Measurements from ENCODE around the gene DLX6.

The DLX6 gene

GRCh38 chr7:96996958-96997511, 8.3 kb upstream of the DLX6 start:
- no peaks in the 10 kb centered on the region for H3K36me3 ChIP-seq (ENCODE audit: control insufficient read depth in 1 of 2, insufficient read depth in 2 of 2, low read length in 2 of 2)
- no peak overlapping the region for H3K27ac ChIP-seq (ENCODE audit: low read length)
- H3K27me3 ChIP-seq (ENCODE audit: low read depth, low read length), result peaks cover 92% of the 10 kb centered on the region
- H3K4me1 ChIP-seq (ENCODE audit: control insufficient read depth in 1 of 2, insufficient read depth in 2 of 2, low read length in 2 of 2), result peaks cover 0 to 8% of the 10 kb centered on the region in 2 donors
- H3K9me3 ChIP-seq (ENCODE audit: control insufficient read depth in 1 of 2, low read length in 2 of 2), result peaks cover 0 to 3% of the 10 kb centered on the region in 2 donors
- H3K4me3 ChIP-seq (ENCODE audit: low read depth in 1 of 2, low read length in 2 of 2), result no peak overlapping the region

GRCh38 chr7:96997512-96998032, 7.8 kb upstream of the DLX6 start:
- Histone ChIP-seq H3K27me3 (ENCODE audit: low read depth, low read length) (peaks cover 92% of the 10 kb centered on the region), H3K36me3 (ENCODE audit: control insufficient read depth in 1 of 2, insufficient read depth in 2 of 2, low read length in 2 of 2) (no peaks in the 10 kb centered on the region), H3K4me3 (ENCODE audit: low read depth in 1 of 2, low read length in 2 of 2) (no peak overlapping the region)

GRCh38 chr7:96998333-96998732, 7.0 kb upstream of the DLX6 start:
- Histone ChIP-seq H3K9me3 (ENCODE audit: control insufficient read depth in 1 of 2, low read length in 2 of 2) (peaks cover 0 to 3% of the 10 kb centered on the region in 2 donors), H3K27me3 (ENCODE audit: low read depth, low read length) (peaks cover 92% of the 10 kb centered on the region), H3K36me3 (ENCODE audit: control insufficient read depth in 1 of 2, insufficient read depth in 2 of 2, low read length in 2 of 2) (no peaks in the 10 kb centered on the region), H3K4me1 (ENCODE audit: control insufficient read depth in 1 of 2, insufficient read depth in 2 of 2, low read length in 2 of 2) (peaks cover 0 to 3% of the 10 kb centered on the region in 2 donors), H3K4me3 (ENCODE audit: low read depth in 1 of 2, low read length in 2 of 2) (no peak overlapping the region), H3K27ac (ENCODE audit: low read length) (no peak overlapping the region)

More at GRCh38 chr7:96997512-96998032, 7.8 kb upstream of the DLX6 start:
- peaks cover 0 to 3% of the 10 kb centered on the region in 2 donors for H3K9me3 ChIP-seq (ENCODE audit: control insufficient read depth in 1 of 2, low read length in 2 of 2)
- peaks cover 0 to 2% of the 10 kb centered on the region in 2 donors for H3K4me1 ChIP-seq (ENCODE audit: control insufficient read depth in 1 of 2, insufficient read depth in 2 of 2, low read length in 2 of 2)
- no peak overlapping the region for H3K27ac ChIP-seq (ENCODE audit: low read length)

GRCh38 chr7:96998744-96999143, 6.6 kb upstream of the DLX6 start:
- Histone ChIP-seq H3K36me3 (ENCODE audit: control insufficient read depth in 1 of 2, insufficient read depth in 2 of 2, low read length in 2 of 2) (no peaks in the 10 kb centered on the region), H3K4me1 (ENCODE audit: control insufficient read depth in 1 of 2, insufficient read depth in 2 of 2, low read length in 2 of 2) (peaks cover 0 to 7% of the 10 kb centered on the region in 2 donors), H3K9me3 (ENCODE audit: control insufficient read depth in 1 of 2, low read length in 2 of 2) (peaks cover 0 to 3% of the 10 kb centered on the region in 2 donors), H3K27me3 (ENCODE audit: low read depth, low read length) (peaks cover 92% of the 10 kb centered on the region), H3K27ac (ENCODE audit: low read length) (no peak overlapping the region), H3K4me3 (ENCODE audit: low read depth in 1 of 2, low read length in 2 of 2) (no peak overlapping the region)

GRCh38 chr7:97001221-97001620, 4.1 kb upstream of the DLX6 start:
- no peaks in the 10 kb centered on the region for H3K36me3 ChIP-seq (ENCODE audit: control insufficient read depth in 1 of 2, insufficient read depth in 2 of 2, low read length in 2 of 2)
- peaks cover 0 to 21% of the 10 kb centered on the region in 2 donors for H3K4me1 ChIP-seq (ENCODE audit: control insufficient read depth in 1 of 2, insufficient read depth in 2 of 2, low read length in 2 of 2)
- no peak overlapping the region for H3K27ac ChIP-seq (ENCODE audit: low read length)
- H3K4me3 ChIP-seq (ENCODE audit: low read depth in 1 of 2, low read length in 2 of 2), result no peak overlapping the region
- H3K9me3 ChIP-seq (ENCODE audit: control insufficient read depth in 1 of 2, low read length in 2 of 2), result peaks cover 0 to 3% of the 10 kb centered on the region in 2 donors
- peaks cover 93% of the 10 kb centered on the region for H3K27me3 ChIP-seq (ENCODE audit: low read depth, low read length)

- Histone ChIP-seq H3K4me1 (ENCODE audit: control insufficient read depth in 1 of 2, insufficient read depth in 2 of 2, low read length in 2 of 2) (peaks cover 0 to 26% of the 10 kb centered on the region in 2 donors), H3K9me3 (ENCODE audit: control insufficient read depth in 1 of 2, low read length in 2 of 2) (peaks cover 0 to 3% of the 10 kb centered on the region in 2 donors), H3K27ac (ENCODE audit: low read length) (no peak overlapping the region), H3K27me3 (ENCODE audit: low read depth, low read length) (peaks cover 91% of the 10 kb centered on the region), H3K36me3 (ENCODE audit: control insufficient read depth in 1 of 2, insufficient read depth in 2 of 2, low read length in 2 of 2) (no peaks in the 10 kb centered on the region), H3K4me3 (ENCODE audit: low read depth in 1 of 2, low read length in 2 of 2) (no peak overlapping the region)
Measured at GRCh38 chr7:97001656-97002554, 3.4 kb upstream of the DLX6 start.

GRCh38 chr7:97002555-97003261, 2.6 kb upstream of the DLX6 start:
- Histone ChIP-seq H3K36me3 (ENCODE audit: control insufficient read depth in 1 of 2, insufficient read depth in 2 of 2, low read length in 2 of 2) (no peaks in the 10 kb centered on the region), H3K27ac (ENCODE audit: low read length) (no peak overlapping the region), H3K27me3 (ENCODE audit: low read depth, low read length) (peaks cover 91% of the 10 kb centered on the region), H3K9me3 (ENCODE audit: control insufficient read depth in 1 of 2, low read length in 2 of 2) (peaks cover 0 to 5% of the 10 kb centered on the region in 2 donors), H3K4me1 (ENCODE audit: control insufficient read depth in 1 of 2, insufficient read depth in 2 of 2, low read length in 2 of 2) (peaks cover 0 to 31% of the 10 kb centered on the region in 2 donors), H3K4me3 (ENCODE audit: low read depth in 1 of 2, low read length in 2 of 2) (no peak overlapping the region)

GRCh38 chr7:97003262-97004246, 1.8 kb upstream of the DLX6 start:
- no peak overlapping the region for H3K4me3 ChIP-seq (ENCODE audit: low read depth in 1 of 2, low read length in 2 of 2)
- H3K27me3 ChIP-seq (ENCODE audit: low read depth, low read length), result peaks cover 90% of the 10 kb centered on the region
- peaks cover 0 to 7% of the 10 kb centered on the region in 2 donors for H3K9me3 ChIP-seq (ENCODE audit: control insufficient read depth in 1 of 2, low read length in 2 of 2)

GRCh38 chr7:97004247-97005182, 838 bp upstream of the DLX6 start:
- peaks cover 89% of the 10 kb centered on the region for H3K27me3 ChIP-seq (ENCODE audit: low read depth, low read length)
- H3K27ac ChIP-seq (ENCODE audit: low read length), result no peak overlapping the region
- H3K4me3 ChIP-seq (ENCODE audit: low read depth in 1 of 2, low read length in 2 of 2), result peak overlapping the region in 1 of 2 donors; percentile 57
- H3K9me3 ChIP-seq (ENCODE audit: control insufficient read depth in 1 of 2, low read length in 2 of 2), result peaks cover 0 to 7% of the 10 kb centered on the region in 2 donors
- H3K4me1 ChIP-seq (ENCODE audit: control insufficient read depth in 1 of 2, insufficient read depth in 2 of 2, low read length in 2 of 2), result peaks cover 0 to 31% of the 10 kb centered on the region in 2 donors
- H3K36me3 ChIP-seq (ENCODE audit: control insufficient read depth in 1 of 2, insufficient read depth in 2 of 2, low read length in 2 of 2), result no peaks in the 10 kb centered on the region

More at GRCh38 chr7:97003262-97004246, 1.8 kb upstream of the DLX6 start:
- Histone ChIP-seq H3K36me3 (ENCODE audit: control insufficient read depth in 1 of 2, insufficient read depth in 2 of 2, low read length in 2 of 2) (no peaks in the 10 kb centered on the region), H3K4me1 (ENCODE audit: control insufficient read depth in 1 of 2, insufficient read depth in 2 of 2, low read length in 2 of 2) (peaks cover 0 to 31% of the 10 kb centered on the region in 2 donors), H3K27ac (ENCODE audit: low read length) (no peak overlapping the region)
